ENCODE measurements around the gene MCM5.
"Not testable (repeated sequence)": the region's sequence is repeated elsewhere in the genome, so short reads cannot be mapped to it uniquely, and the experiment has no call there.

Gene MCM5

GRCh38 chr22:35394810-35395563 is 5.0 kb upstream of the MCM5 start:
- TF ChIP-seq POLR2A (IDR thresholded peaks at IDR 0.05; ENCODE audit: low read depth, low read length) = no peak
- TF ChIP-seq TAF1 (IDR thresholded peaks at IDR 0.05; ENCODE audit: borderline replicate concordance, low read depth, low read length) = no peak
- no peak for TF ChIP-seq POLR2AphosphoS5 (IDR thresholded peaks at IDR 0.05; ENCODE audit: low read depth, low read length)
- FAIRE-seq (no peak), DNase-seq (ENCODE audit: insufficient read length) (no peak)

GRCh38 chr22:35396622-35397021 is 3.3 kb upstream of the MCM5 start:
- not testable (repeated sequence) for FAIRE-seq

GRCh38 chr22:35397095-35397904 is 2.6 kb upstream of the MCM5 start:
- TF ChIP-seq POLR2AphosphoS5 (IDR thresholded peaks at IDR 0.05; ENCODE audit: low read depth, low read length) = no peak
- TF ChIP-seq TAF1 (IDR thresholded peaks at IDR 0.05; ENCODE audit: borderline replicate concordance, low read depth, low read length) = no peak
- TF ChIP-seq POLR2A (IDR thresholded peaks at IDR 0.05; ENCODE audit: low read depth, low read length) = no peak
- peak; percentile 27 for FAIRE-seq
- DNase-seq (ENCODE audit: insufficient read length) = no peak

More at GRCh38 chr22:35396622-35397021, 3.3 kb upstream of the MCM5 start:
- not testable (repeated sequence) for DNase-seq (ENCODE audit: insufficient read length)

GRCh38 chr22:35398591-35398973 is 1.4 kb upstream of the MCM5 start:
- TF ChIP-seq POLR2AphosphoS5 (IDR thresholded peaks at IDR 0.05; ENCODE audit: low read depth, low read length) (no peak), TAF1 (IDR thresholded peaks at IDR 0.05; ENCODE audit: borderline replicate concordance, low read depth, low read length) (no peak), POLR2A (IDR thresholded peaks at IDR 0.05; ENCODE audit: low read depth, low read length) (no peak)
- no peak for DNase-seq (ENCODE audit: insufficient read length)
- no peak for FAIRE-seq

- FAIRE-seq (no peak), DNase-seq (ENCODE audit: insufficient read length) (no peak)
- TF ChIP-seq POLR2A (IDR thresholded peaks at IDR 0.05; ENCODE audit: low read depth, low read length) (no peak), TAF1 (IDR thresholded peaks at IDR 0.05; ENCODE audit: borderline replicate concordance, low read depth, low read length) (no peak), POLR2AphosphoS5 (IDR thresholded peaks at IDR 0.05; ENCODE audit: low read depth, low read length) (no peak; the same call in 1 of the 2 replicates)
Observed at GRCh38 chr22:35399114-35399677, 744 bp upstream of the MCM5 start.

- FAIRE-seq (no peak), DNase-seq (ENCODE audit: insufficient read length) (no peak)
- TF ChIP-seq TAF1 (IDR thresholded peaks at IDR 0.05; ENCODE audit: borderline replicate concordance, low read depth, low read length) = no peak
- TF ChIP-seq POLR2AphosphoS5 (IDR thresholded peaks at IDR 0.05; ENCODE audit: low read depth, low read length) = no peak
- TF ChIP-seq POLR2A (IDR thresholded peaks at IDR 0.05; ENCODE audit: low read depth, low read length) = no peak
Observed at GRCh38 chr22:35400501-35400790, 506 bp downstream of the MCM5 start.

GRCh38 chr22:35401863-35402262 is 1.9 kb downstream of the MCM5 start:
- TF ChIP-seq POLR2A (IDR thresholded peaks at IDR 0.05; ENCODE audit: low read depth, low read length) = peak; percentile 20; the same call in 1 of the 2 replicates
- no peak for TF ChIP-seq POLR2AphosphoS5 (IDR thresholded peaks at IDR 0.05; ENCODE audit: low read depth, low read length)
- TF ChIP-seq TAF1 (IDR thresholded peaks at IDR 0.05; ENCODE audit: borderline replicate concordance, low read depth, low read length) = no peak
- FAIRE-seq = no peak
- DNase-seq (ENCODE audit: insufficient read length) = no peak

- no peak; the same call in 1 of the 2 replicates for TF ChIP-seq POLR2A (IDR thresholded peaks at IDR 0.05; ENCODE audit: low read depth, low read length)
- TF ChIP-seq TAF1 (IDR thresholded peaks at IDR 0.05; ENCODE audit: borderline replicate concordance, low read depth, low read length) = no peak
- no peak for TF ChIP-seq POLR2AphosphoS5 (IDR thresholded peaks at IDR 0.05; ENCODE audit: low read depth, low read length)
- FAIRE-seq = no peak
- no peak for DNase-seq (ENCODE audit: insufficient read length)
Observed at GRCh38 chr22:35403356-35403755, 3.4 kb downstream of the MCM5 start.

GRCh38 chr22:35404176-35404575 is 4.2 kb downstream of the MCM5 start:
- TF ChIP-seq POLR2AphosphoS5 (IDR thresholded peaks at IDR 0.05; ENCODE audit: low read depth, low read length) = no peak
- TF ChIP-seq POLR2A (IDR thresholded peaks at IDR 0.05; ENCODE audit: low read depth, low read length) = 0 out of 2 replicates have a peak, but pooled peaks have one; percentile 7
- FAIRE-seq = no peak
- DNase-seq (ENCODE audit: insufficient read length) = no peak

GRCh38 chr22:35406443-35406842 is 6.5 kb downstream of the MCM5 start:
- FAIRE-seq = no peak
- DNase-seq (ENCODE audit: insufficient read length) = no peak
- TF ChIP-seq TAF1 (IDR thresholded peaks at IDR 0.05; ENCODE audit: borderline replicate concordance, low read depth, low read length) = no peak
- TF ChIP-seq POLR2A (IDR thresholded peaks at IDR 0.05; ENCODE audit: low read depth, low read length) = no peak
- TF ChIP-seq POLR2AphosphoS5 (IDR thresholded peaks at IDR 0.05; ENCODE audit: low read depth, low read length) = no peak

GRCh38 chr22:35407362-35407761 is 7.4 kb downstream of the MCM5 start:
- no peak for TF ChIP-seq POLR2AphosphoS5 (IDR thresholded peaks at IDR 0.05; ENCODE audit: low read depth, low read length)
- TF ChIP-seq TAF1 (IDR thresholded peaks at IDR 0.05; ENCODE audit: borderline replicate concordance, low read depth, low read length) = no peak
- no peak for TF ChIP-seq POLR2A (IDR thresholded peaks at IDR 0.05; ENCODE audit: low read depth, low read length)
- no peak for DNase-seq (ENCODE audit: insufficient read length)
- no peak for FAIRE-seq
